NOMO-1 treated with dmso at 0.1 percent for 144 hours (cell line): Measurements from ENCODE around the gene RAB4A.
"Not testable (repeated sequence)": the region's sequence is repeated elsewhere in the genome, so short reads cannot be mapped to it uniquely, and the experiment has no call there.

Experiments used
- DNase-seq: peaks from one replicate; lab custom pipeline; 2025; ENCODE audit not compliant: unreplicated experiment; lab: John Stamatoyannopoulos, UW

RAB4A gene

DNA sequence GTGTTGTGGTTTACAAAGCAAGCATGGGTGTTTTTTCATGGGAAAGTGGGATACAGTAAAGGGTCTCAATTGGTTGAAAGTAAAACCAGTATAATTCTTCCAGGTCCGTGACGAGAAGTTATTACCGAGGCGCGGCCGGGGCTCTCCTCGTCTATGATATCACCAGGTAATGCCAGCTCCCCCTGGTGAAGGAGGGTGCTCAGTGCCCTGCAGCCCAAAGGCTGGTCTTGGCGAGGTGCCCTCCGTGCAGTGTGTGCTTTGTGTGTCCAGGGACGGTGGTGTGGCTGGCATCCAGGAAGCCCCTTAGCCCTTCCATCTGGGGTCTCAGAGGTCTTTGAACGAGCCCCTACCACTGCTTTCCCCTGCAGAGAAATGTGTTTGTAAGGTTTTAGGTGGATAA is 24.8 kb downstream of the RAB4A start:
- DNase-seq, result no peak

DNA sequence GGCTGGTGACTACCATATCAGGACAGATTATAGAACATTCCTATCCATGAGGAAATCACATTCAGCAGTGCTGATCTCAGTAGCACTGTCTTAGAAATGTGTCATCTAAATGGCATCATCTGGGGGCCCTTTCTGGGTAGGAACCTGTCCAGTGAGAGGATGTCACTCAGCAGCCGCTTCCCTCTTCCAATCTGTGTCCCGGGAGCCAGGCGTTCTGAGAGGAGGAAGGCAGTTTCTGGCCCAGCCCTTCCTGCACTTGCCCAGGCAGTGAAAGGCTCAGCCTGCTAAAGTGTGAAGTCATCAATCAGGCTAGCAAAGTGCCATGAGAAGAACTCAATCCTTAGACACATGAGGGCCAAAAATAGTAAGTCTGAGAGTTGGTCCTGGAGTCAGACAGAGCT is 25.6 kb downstream of the RAB4A start:
- DNase-seq, result no peak

DNA sequence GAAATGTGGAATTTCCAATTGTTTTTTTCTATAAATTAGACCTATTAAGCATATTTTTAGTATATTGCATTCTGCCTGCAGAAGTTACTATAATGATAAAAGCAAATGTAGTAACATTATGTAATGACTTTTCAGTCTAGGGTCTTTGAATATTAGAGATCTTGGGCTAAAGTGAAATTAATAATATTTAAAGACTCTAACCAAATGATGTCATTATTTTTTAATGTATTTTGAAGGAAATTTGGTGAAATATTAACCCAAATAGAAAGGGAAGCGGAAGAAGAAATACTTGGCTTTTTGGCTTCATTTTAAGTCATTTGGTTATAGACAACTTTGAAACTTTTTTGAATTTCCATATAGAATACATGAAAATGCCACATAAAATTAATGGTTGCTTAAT is 26.8 kb downstream of the RAB4A start:
- DNase-seq, result no peak

DNA sequence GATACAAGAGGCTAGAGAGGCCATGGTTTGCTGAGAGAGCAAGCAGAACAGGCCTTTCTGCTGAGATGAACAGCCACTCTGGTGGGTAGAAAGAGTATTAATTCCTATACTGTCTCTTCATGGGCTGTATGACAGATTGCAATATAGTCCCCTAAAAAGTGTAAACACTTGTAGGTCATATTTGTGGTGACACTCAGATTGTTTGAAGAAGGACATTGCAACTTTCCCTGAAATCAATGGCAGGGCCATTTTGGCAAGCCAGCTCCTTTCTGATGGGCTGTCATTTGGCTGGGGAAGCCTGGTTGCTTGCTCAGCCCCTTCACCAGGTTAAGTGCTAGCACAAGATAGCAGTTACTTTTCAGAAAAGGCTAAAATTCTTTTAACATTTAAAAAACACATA is 27.5 kb downstream of the RAB4A start:
- no peak for DNase-seq

DNA sequence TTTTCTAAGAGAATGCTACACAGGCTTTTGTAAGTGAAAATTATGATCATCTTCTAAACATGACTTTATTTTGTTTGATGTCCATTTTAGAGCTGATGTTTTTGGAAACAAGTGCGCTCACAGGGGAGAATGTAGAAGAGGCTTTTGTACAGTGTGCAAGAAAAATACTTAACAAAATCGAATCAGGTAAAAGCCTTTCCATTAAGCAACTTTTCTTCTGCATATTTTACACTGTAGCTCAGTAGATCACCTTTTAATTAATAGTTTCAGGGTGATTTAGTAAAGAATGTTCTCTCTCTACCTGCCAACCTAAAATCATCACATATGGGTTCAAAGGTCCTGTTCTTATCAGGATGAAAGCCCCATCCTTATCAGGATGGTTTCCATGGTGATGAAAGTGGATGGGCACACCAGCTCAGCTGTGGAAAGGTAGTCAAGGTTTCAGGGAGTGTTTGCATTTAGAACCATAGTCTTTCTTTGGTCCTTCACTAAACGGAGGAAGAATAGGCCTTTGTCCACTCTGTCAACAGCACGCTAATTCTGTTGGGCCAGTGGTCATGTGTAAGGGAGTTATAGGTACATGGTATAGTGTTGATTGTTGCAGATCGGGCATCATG is 28.1 kb downstream of the RAB4A start:
- no peak for DNase-seq

DNA sequence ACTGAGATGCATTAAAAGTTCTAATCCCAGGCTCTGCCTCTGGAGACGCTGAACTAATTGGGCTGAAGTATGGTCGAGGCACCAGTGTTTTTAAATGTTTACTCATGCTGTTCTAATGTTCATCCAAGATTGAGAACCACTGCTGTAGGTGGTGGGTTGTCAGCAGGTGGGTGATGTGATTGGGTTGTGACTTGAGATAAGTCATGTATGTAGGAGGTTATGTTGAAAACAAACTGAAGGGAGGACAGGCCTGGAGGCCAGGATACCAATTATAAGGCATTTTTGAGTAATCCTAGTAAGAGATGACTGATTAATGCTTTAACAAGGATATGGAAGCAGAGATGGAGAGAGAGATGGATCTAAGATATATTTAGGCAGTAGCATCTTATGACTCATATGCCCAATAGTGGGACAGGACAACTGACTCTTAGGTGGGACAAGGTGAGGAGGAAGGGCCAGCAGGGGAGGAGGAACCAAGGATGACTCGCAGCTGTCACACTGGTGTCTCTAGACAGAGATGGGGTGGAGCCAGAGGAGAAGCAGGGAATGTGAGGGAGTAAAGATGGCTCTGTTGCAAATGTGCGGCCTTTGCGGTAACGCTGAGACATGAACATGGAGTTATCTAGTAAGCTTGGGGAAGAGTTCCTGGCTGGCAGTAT is 29.3 kb downstream of the RAB4A start:
- no peak for DNase-seq

DNA sequence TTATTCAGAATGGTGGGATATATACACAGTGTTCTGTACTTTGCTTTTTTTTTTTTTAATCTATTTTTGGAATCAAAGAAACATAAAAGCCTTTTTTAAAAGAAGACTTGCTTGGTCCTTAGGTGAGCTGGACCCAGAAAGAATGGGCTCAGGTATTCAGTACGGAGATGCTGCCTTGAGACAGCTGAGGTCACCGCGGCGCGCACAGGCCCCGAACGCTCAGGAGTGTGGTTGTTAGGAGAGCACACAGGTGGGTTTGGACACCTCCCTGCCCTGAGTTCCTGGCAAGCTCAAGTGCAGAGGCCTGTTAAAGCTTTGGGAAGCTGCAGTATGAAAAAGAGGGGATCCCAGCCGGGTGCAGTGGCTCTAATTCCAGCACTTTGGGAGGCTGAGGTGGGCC is 31.8 kb downstream of the RAB4A start:
- DNase-seq, result no peak

DNA sequence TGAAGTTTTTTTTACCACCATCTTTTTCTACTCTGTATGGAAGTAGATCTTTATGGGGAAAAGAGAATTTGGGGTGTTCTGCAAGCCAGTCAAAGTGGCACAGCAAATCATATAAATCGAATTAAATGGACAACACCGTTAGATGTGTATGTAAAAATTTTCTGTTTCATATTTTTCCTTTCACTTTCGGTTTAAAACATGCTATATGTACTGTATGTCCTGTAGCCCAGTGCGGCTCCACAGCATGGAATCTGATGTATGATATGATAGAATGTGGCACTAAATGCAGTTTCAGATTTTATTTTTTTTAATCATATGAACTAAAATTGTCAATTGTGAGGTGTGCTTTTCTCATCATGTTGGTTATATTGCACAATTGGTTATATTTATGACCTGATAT is 32.9 kb downstream of the RAB4A start:
- no peak for DNase-seq

DNA sequence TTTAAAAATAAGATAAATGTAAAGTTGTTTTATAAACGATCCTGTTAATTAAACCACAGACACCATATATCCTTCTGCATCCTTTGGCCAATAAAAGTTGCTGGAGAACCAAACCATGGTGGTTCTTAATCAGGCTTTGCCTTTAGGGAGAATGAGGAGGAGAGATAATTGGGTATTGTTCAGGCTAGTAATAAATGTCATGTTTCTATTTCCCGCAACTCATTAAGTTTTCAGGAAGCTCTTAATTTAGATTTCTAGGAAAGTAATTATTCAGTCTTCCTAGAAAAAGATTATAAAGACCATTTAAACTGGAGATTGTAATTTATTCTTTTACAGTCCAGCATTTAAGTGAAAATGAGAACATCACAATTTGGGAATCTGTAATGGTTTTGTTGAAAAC is 34.5 kb downstream of the RAB4A start:
- DNase-seq, result no peak

DNA sequence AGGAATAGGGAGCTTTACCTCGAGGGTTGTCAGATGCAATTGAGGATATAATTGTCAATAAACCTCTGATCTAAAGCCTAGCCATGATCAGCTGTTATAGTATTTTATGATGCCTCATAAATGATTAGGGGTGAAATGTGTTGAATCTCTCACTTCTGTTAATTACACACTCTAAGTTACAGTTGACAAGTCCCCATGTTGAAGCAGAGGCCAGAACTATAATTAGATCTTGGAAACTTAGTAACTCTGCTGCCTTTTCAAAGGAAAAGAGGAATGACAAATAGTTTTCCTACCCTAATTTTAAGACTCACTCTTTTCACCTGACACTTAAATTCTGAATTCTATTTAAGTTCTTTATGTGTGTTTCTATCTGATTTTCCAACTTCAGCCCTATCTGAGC is 38.2 kb downstream of the RAB4A start:
- no peak for DNase-seq

DNA sequence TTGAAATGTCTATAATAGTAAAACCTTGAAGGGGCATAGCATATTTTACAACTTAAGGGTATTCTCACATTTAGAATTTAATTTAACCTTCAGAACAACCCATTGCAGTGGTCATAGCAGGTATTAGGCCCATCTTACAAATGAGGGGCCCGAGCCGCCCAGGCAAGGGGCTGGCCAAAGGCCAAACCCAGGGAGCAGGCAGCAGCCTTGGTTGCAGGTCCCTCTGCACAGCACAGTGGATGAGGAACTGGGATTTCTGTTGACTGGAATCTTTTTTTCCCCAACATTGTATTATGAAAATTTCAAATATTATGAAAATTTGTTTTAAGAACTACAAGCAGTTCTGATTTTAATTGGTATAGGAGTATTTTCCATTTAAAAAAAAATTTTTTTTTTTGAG is 38.8 kb downstream of the RAB4A start:
- no peak for DNase-seq

DNA sequence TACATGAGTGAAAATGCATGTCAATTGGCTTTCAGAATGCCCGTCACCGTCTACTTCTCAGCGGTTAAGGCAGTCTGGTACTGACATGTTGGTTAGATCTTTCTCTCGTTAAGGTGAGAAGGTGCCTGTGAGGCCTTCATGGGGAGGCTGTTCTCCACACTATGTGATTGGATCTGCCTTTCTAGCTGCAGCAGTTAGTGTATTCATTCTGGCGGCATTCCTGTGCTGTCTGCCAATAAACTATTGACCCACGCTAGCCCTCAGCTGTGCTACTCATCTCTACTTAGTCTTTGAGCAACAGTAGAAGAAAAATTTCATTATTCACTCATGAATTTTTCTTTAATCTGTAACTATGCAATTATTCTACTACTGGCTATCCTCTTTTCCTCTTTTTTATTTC is 39.9 kb downstream of the RAB4A start:
- no peak for DNase-seq

DNA sequence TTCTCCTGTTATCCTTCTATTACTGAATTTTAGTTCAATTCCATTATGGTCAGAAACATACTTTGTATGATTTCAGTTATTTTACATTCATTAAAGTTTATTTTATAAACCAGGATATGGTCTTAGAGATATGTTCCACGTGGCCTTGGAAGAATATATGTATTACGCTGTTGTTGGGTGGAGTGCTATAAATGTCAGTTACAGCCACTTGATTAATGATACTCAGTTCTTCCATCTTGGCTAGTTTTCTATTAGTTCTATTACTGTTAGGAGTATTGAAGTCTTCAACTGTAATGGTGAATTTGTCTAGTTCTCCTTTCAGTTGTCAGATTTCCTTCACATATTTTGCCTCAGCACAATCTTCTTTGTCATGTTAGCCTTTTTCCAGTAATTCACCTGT is 45.3 kb downstream of the RAB4A start:
- DNase-seq, result no peak

DNA sequence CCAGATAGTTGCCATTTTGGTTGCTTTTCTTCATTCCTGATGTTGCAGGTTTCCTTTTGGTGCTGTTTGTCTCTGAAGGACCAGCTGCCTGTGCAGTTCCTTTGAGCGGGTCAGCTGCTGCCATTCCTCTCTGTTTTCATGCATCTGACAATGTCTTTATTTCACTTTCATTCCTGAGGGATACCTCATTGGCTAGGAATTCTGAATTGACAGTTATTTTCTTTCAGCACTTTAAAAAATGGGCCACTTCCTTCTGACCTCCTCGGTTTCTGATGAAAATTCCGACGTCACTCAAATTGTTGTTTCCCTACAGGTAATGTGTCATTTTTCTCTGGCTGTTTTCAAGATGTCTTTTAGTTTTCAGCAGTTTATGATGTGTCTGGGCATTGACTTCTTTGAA is 47.1 kb downstream of the RAB4A start:
- no peak for DNase-seq

DNA sequence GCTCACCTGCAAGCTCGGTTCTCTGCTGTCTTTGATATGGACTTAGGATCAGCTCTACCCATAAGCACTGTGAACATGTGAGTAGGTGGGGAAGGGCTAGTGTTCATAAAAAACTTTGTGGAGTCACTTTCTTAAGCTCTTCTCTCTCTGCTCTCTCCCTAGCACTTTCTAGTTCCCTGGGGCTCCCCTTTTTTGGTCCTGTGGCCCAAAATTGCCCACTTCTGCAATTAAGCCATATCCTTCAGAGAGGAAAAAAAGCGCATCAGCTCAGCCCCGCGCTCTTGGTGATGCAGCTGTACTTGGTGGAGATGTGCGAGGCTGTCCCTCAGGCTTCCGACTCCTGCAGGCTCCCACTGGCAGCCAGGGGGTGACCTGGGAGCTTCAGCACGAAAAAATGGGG is 48.6 kb downstream of the RAB4A start:
- no peak for DNase-seq

DNA sequence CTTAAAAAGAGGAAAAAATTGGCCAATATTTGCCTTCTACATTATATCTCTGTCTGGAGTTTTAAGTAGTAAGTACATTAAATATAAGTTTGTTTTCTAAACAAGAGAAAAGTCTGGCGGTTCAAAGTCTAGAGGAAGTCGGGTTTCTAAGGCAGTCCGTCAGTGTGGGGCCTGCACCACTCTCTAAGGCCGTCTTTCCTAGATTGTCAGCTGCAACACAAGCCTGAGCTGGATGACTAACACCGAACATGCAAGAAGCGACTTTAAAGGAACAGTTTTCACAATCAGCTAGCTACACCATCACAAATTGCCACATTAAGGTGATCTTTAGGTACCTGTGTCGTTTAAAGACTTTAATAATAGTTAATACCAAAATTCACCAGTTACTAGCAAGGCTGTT is 52.3 kb downstream of the RAB4A start:
- no peak for DNase-seq

DNA sequence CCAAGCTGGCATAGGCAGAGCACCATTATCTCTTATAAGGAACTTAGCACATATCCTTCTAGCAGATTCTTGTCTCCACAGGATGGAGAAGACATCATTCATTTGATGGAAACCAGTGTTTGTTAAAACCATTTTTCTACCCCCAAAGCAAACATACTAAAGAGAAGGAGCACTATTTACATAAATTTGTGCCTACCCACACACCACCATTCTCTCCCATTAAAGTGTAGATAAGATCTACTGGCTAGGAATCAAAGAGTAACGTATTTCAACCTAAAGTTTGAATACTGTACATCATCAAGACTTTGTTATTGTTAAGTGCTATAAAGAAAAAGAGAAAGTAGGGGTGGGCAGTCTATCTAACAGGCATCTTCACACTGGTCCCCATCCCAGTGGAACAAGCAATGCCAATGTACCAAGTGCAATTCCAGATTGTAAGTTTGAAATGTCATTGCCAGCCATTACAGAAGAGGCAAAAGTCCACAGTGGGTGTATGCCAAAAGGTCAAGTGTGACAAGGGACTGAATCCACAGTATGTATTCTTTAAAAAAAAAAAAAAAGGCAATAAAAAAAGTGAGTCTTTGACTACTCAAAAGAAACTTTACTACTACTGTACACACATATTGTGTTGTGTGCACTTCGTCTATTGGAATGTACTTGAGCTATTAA is 53.1 kb downstream of the RAB4A start:
- no peak for DNase-seq

DNA sequence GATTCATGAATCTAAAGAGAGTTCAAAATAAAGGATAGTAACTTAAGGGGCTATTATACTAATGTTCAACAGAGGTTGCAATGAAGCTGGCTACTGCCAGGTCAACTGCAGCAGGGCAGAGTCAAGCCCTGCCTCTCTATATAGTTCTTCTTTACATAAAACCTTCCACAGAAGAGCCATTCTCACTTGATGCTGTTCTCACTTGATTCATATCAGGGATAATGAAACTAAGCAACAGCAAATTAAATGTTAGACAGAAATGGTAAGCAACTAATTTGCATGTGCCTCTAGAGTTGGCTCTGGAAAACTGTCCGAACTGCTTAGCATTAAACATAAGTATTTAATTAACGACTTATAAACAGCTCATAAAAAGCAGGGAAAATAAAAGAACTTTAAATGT is 54.5 kb downstream of the RAB4A start:
- no peak for DNase-seq

DNA sequence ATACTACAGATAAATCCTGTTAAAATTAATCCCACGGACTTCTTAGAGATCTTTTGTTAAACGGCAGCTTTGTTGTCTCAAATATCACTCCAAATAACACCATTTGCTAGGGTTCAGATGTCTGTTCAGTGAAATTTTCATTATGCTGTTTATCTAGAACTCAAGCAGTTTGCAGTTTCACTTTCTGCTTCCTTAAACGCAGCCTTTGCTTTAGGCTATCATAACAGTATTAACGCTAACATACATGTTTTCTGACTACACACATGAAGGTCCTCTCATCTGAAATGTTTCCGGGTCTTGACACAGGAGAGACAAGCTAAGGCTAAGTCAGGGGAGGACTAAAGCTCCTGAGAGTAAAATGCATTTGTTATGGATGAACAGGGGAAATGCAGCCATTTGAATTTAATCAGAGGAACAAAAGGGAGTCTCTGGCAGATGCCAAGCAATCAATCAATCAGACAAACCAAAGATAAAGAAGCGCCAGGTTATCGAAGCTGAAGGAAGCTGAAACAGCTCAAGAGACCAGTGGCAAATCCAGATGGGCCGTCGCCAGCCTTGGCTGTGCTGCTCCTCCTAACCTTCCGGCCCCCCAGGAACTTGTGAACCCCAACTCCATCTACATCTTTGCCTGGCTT is 55.1 kb downstream of the RAB4A start:
- no peak for DNase-seq

DNA sequence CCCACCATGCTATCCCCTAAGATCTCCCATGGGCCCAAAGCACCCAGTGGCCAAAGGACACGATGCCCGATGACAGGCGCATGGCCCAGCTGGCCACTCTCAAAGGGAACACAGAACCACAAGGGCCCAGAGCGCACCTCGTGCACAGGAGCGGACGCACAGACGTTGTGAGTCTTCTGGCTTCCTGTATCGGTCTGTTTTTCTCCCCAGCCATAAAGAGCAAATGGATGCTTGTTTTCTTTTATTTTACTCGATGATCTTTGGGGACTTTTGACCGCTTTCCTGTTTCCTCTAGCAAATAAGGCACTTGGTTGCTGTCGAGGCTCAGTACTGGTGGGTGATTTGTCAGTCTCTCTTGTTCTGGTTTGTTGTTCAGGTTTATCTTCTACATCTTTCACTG is 55.7 kb downstream of the RAB4A start:
- DNase-seq, result no peak

DNA sequence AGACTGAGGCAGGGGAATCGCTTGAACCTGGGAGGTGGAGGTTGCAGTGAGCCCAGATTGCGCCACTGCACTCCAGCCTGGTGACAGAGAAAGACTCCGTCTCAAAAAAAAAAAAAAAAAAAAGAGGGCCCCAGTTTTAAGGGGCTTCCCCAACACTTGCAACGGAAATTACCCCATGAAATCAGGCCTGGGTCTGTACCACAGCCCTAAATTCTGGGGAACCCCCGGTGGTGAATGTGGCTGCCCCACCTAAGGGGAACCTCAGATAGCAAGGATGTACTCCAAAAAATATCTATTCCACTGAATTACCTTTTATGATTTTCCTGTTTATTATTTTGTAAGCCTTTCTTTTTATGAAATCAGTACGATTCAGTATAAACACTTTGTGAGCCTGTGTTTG is 56.9 kb downstream of the RAB4A start:
- not testable (repeated sequence) for DNase-seq
